Activated naive CD8-positive, alpha-beta T cell (primary cell): ENCODE results near the gene ERVFRD-1.
"Not testable (repeated sequence)": the region's sequence is repeated elsewhere in the genome, so short reads cannot be mapped to it uniquely, and the experiment has no call there.

Source experiments
- H3K27ac Mint-ChIP-seq: one replicate; pipeline ENCODE4 v1.8.0; 2021; ENCODE audit warnings: mixed read lengths
- H3K27me3 Mint-ChIP-seq: one replicate; pipeline ENCODE4 v1.8.0; 2021; ENCODE audit warnings: mixed read lengths
- H3K36me3 Mint-ChIP-seq: one replicate; pipeline ENCODE4 v1.8.0; 2021; ENCODE audit warnings: mixed read lengths
- H3K4me1 Mint-ChIP-seq: one replicate; pipeline ENCODE4 v1.8.0; 2021; ENCODE audit warnings: low read depth, mixed read lengths
- H3K4me3 Mint-ChIP-seq: one replicate; pipeline ENCODE4 v1.8.0; 2021; ENCODE audit warnings: mild to moderate bottlenecking, mixed read lengths
- H3K9me3 Mint-ChIP-seq: one replicate; pipeline ENCODE4 v1.8.0; 2021; ENCODE audit warnings: low read depth, mixed read lengths

The ERVFRD-1 gene

GRCh38 chr6:11139051-11139960 is 27.8 kb upstream of the ERVFRD-1 start:
- H3K27ac Mint-ChIP-seq: peak overlapping the region; percentile 41
- peaks cover 12% of the 10 kb centered on the region for H3K36me3 Mint-ChIP-seq
- H3K4me3 Mint-ChIP-seq: no peak overlapping the region
- H3K27me3 Mint-ChIP-seq: no peaks in the 10 kb centered on the region
- peaks cover 10% of the 10 kb centered on the region for H3K4me1 Mint-ChIP-seq
- H3K9me3 Mint-ChIP-seq: no peaks in the 10 kb centered on the region

GRCh38 chr6:11136809-11137208 is 25.3 kb upstream of the ERVFRD-1 start:
- Mint-ChIP-seq H3K36me3 (peaks cover 12% of the 10 kb centered on the region), H3K9me3 (no peaks in the 10 kb centered on the region), H3K4me3 (no peak overlapping the region), H3K4me1 (peaks cover 10% of the 10 kb centered on the region), H3K27ac (no peak overlapping the region), H3K27me3 (no peaks in the 10 kb centered on the region)

GRCh38 chr6:11133281-11133680 is 21.8 kb upstream of the ERVFRD-1 start:
- Mint-ChIP-seq H3K9me3 (no peaks in the 10 kb centered on the region), H3K4me1 (peaks cover 12% of the 10 kb centered on the region), H3K36me3 (peaks cover 12% of the 10 kb centered on the region), H3K27me3 (no peaks in the 10 kb centered on the region), H3K27ac (no peak overlapping the region), H3K4me3 (no peak overlapping the region)

- peaks cover 14% of the 10 kb centered on the region for H3K4me1 Mint-ChIP-seq
Observed at GRCh38 chr6:11132194-11132888, 20.8 kb upstream of the ERVFRD-1 start.

GRCh38 chr6:11130605-11131004 is 19.1 kb upstream of the ERVFRD-1 start:
- no peak overlapping the region for H3K4me3 Mint-ChIP-seq
- H3K4me1 Mint-ChIP-seq: peaks cover 20% of the 10 kb centered on the region
- peaks cover 15% of the 10 kb centered on the region for H3K36me3 Mint-ChIP-seq
- H3K27ac Mint-ChIP-seq: no peak overlapping the region
- no peaks in the 10 kb centered on the region for H3K9me3 Mint-ChIP-seq
- H3K27me3 Mint-ChIP-seq: no peaks in the 10 kb centered on the region

More at GRCh38 chr6:11132194-11132888, 20.8 kb upstream of the ERVFRD-1 start:
- Mint-ChIP-seq H3K27me3 (no peaks in the 10 kb centered on the region), H3K9me3 (no peaks in the 10 kb centered on the region), H3K36me3 (peaks cover 12% of the 10 kb centered on the region), H3K4me3 (no peak overlapping the region), H3K27ac (no peak overlapping the region)

GRCh38 chr6:11129908-11130565 is 18.5 kb upstream of the ERVFRD-1 start:
- H3K36me3 Mint-ChIP-seq: peaks cover 13% of the 10 kb centered on the region
- no peak overlapping the region for H3K4me3 Mint-ChIP-seq
- no peaks in the 10 kb centered on the region for H3K9me3 Mint-ChIP-seq
- H3K27me3 Mint-ChIP-seq: no peaks in the 10 kb centered on the region
- no peak overlapping the region for H3K27ac Mint-ChIP-seq
- H3K4me1 Mint-ChIP-seq: peaks cover 21% of the 10 kb centered on the region

GRCh38 chr6:11128608-11129007 is 17.1 kb upstream of the ERVFRD-1 start:
- Mint-ChIP-seq H3K27ac (no peak overlapping the region), H3K27me3 (no peaks in the 10 kb centered on the region), H3K4me1 (peaks cover 23% of the 10 kb centered on the region), H3K9me3 (no peaks in the 10 kb centered on the region), H3K4me3 (no peak overlapping the region), H3K36me3 (peaks cover 16% of the 10 kb centered on the region)

GRCh38 chr6:11126876-11127275 is 15.4 kb upstream of the ERVFRD-1 start:
- Mint-ChIP-seq H3K4me1 (peaks cover 23% of the 10 kb centered on the region), H3K27me3 (no peaks in the 10 kb centered on the region), H3K27ac (no peak overlapping the region), H3K9me3 (no peaks in the 10 kb centered on the region), H3K36me3 (peaks cover 16% of the 10 kb centered on the region), H3K4me3 (no peak overlapping the region)

- Mint-ChIP-seq H3K4me1 (peaks cover 20% of the 10 kb centered on the region), H3K27ac (no peak overlapping the region), H3K9me3 (no peaks in the 10 kb centered on the region), H3K4me3 (no peak overlapping the region), H3K27me3 (no peaks in the 10 kb centered on the region), H3K36me3 (peaks cover 22% of the 10 kb centered on the region)
Observed at GRCh38 chr6:11123978-11124377, 12.5 kb upstream of the ERVFRD-1 start.

GRCh38 chr6:11122380-11122779 is 10.9 kb upstream of the ERVFRD-1 start:
- H3K9me3 Mint-ChIP-seq: no peaks in the 10 kb centered on the region
- H3K4me3 Mint-ChIP-seq: no peak overlapping the region
- H3K27ac Mint-ChIP-seq: no peak overlapping the region

GRCh38 chr6:11121851-11122250 is 10.3 kb upstream of the ERVFRD-1 start:
- H3K4me1 Mint-ChIP-seq: peaks cover 20% of the 10 kb centered on the region
- peaks cover 25% of the 10 kb centered on the region for H3K36me3 Mint-ChIP-seq
- H3K9me3 Mint-ChIP-seq: no peaks in the 10 kb centered on the region
- H3K27me3 Mint-ChIP-seq: no peaks in the 10 kb centered on the region
- H3K27ac Mint-ChIP-seq: no peak overlapping the region
- no peak overlapping the region for H3K4me3 Mint-ChIP-seq

More at GRCh38 chr6:11122380-11122779, 10.9 kb upstream of the ERVFRD-1 start:
- Mint-ChIP-seq H3K4me1 (peaks cover 22% of the 10 kb centered on the region), H3K27me3 (no peaks in the 10 kb centered on the region), H3K36me3 (peaks cover 25% of the 10 kb centered on the region)

- Mint-ChIP-seq H3K4me3 (no peak overlapping the region), H3K27me3 (no peaks in the 10 kb centered on the region), H3K27ac (no peak overlapping the region), H3K4me1 (peaks cover 22% of the 10 kb centered on the region), H3K36me3 (peaks cover 16% of the 10 kb centered on the region), H3K9me3 (no peaks in the 10 kb centered on the region)
Observed at GRCh38 chr6:11120271-11121005, 8.9 kb upstream of the ERVFRD-1 start.

GRCh38 chr6:11115808-11116536 is 4.4 kb upstream of the ERVFRD-1 start:
- H3K27ac Mint-ChIP-seq, H3K36me3 Mint-ChIP-seq, H3K27me3 Mint-ChIP-seq, H3K9me3 Mint-ChIP-seq, H3K4me3 Mint-ChIP-seq: not testable (repeated sequence)
- peaks cover 36% of the 10 kb centered on the region for H3K4me1 Mint-ChIP-seq

GRCh38 chr6:11113038-11113437 is 1.5 kb upstream of the ERVFRD-1 start:
- Mint-ChIP-seq H3K9me3 (no peaks in the 10 kb centered on the region), H3K27ac (no peak overlapping the region), H3K27me3 (no peaks in the 10 kb centered on the region), H3K36me3 (no peaks in the 10 kb centered on the region), H3K4me1 (peaks cover 37% of the 10 kb centered on the region), H3K4me3 (no peak overlapping the region)
